GM15510 (cell line): ENCODE measurements around the gene RNF144B.

Experiments
- POLR2A ChIP-seq: IDR thresholded peaks from 3 replicates; pipeline ENCODE4 v1.6.1; 2011; ENCODE audit warnings: borderline replicate concordance; ENCODE audit not compliant: insufficient read length; ENCODE audit errors: extremely low read depth

Gene RNF144B

DNA sequence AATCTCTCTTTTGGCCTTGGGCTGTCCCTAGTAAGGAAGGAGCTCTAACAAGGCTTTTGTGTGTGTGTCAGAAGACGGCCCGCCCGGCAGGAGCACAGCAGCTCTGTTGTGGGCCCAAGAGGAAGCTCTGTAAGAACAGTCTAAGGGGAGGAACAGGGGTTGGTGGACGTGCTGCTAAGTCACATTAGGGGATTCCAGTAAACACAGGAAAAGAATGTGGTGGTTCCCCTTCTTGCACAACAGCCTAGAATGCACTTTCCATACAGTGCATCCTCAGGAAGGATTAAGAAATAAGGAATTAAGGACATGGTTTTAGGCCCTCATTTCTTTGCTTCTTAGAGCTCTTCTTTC, 114.5 kb downstream of the RNF144B start:
- no peak for TF ChIP-seq POLR2A

GRCh38 chr6:18503206-18503592, 116.0 kb downstream of the RNF144B start:
- no peak for TF ChIP-seq POLR2A

GRCh38 chr6:18503593-18504231, 116.6 kb downstream of the RNF144B start:
- no peak for TF ChIP-seq POLR2A

DNA sequence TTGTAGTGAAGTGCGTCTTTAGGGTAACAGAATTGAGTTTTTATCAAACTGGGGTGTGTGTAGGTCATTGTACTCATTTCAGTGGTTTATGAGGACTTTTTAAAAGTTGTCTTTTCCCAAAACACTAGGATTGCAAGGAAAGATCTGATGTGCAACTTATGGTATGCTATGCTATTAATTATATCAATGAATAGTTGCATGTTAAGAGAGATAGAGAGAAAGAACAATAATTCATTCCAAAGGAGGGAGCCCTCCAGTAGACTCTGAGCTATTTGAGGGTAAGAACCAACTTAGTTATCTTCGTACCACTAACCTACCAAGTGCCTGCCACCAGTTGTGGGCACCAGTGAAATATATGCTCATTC, 117.1 kb downstream of the RNF144B start:
- no peak for TF ChIP-seq POLR2A

DNA sequence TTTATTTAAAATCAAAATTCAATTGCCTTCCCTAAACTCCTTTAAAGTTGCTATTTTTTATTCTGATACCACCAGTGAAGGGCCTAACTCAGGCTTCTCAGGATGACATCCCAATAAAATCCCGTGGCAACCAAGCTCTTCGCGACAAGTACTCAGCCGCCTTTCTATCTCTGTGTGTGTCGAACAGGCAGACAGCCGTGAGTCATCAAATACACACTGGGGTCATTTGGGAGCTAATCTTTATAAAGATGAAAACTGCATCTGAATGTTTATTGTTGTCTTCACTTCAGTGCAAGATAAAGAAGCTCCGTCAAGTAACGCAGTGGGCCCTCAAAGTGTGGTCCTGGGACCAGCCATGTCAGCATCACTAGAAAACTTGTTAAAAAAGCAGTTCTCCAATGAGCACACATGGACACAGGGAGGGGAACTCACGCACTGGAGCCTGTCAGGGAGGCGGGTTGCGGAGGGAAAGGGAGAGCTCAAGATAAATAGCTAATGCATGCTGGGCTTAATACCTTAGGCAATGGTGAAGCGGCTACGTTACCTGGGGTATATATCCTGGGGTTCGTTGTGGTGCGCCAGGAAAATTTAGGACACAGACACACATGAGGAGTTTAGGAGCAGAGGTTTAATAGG, 119.3 kb downstream of the RNF144B start:
- TF ChIP-seq POLR2A, result no peak

DNA sequence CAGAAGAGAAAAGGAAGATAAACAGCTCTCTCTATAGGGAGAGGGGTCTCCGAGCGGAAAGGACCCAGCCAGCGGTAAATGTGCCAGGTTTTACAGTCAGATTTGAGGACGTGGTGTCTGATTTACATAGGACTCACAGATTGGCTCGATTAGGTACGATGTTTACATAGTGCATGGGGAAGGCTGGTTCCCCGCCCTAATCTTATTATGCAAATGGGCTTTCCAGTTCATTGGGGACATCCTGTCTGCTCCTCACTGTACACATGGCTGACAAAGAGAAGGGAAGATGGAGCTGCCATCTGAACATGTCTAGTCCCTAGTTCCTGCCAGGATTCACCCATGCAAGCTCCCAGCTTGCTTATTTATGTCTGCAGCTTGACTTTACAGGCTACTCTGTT, 119.9 kb downstream of the RNF144B start:
- TF ChIP-seq POLR2A, result no peak

DNA sequence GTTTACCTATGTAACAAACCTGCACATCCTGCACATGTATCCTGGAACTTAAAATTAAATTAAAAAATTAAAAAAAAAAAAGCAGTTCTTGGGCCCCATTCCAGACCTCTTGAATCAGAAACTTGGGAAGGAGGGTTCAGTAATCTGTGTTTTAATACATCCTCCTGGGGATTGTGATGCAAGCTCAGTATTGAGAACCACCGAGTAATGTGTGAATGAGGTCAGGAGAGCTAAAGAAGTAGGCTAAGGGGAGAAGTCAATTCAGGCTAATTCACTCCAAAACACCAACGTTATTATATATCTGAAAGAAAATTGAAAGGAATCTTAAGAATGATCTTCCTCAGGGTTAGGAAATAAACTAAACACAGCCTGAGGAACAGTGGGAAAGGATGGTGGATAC, 120.4 kb downstream of the RNF144B start:
- TF ChIP-seq POLR2A, result no peak

DNA sequence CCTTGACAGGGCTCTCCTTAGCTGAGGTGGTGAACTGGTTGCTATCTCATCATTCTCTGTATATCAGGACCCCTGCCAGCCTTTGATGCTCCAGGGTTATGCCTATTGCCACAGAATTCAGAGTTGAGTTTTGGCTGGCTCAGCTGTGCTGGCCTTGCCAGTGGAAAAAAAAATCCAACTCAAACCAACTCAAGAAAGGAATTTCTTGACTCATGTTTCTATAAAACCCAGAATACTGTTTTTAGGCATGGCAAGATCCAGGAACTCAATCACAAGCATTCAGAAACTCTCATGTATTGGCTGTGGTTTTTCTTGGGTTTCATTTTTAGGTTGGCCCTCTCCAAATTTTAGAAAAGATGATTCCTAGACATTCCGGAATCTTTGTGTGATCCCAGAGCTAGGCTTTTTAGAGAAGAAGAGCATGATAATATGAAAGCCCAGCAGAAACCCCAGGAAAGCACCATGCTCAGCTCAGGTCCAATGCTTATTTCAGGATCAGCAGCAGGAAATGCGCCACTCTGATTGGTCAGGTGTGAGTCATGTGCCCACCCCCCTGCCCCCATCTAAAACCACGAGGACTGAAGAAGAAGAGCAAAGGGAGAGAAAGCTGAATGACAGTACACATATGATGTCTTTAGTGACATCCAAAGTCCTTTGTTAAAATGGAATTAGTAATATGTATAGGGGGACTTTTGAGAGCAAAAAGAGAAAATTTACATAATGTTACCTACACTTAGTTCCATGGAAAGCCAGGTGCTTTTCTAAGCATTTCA, 122.9 kb downstream of the RNF144B start:
- TF ChIP-seq POLR2A, result no peak

DNA sequence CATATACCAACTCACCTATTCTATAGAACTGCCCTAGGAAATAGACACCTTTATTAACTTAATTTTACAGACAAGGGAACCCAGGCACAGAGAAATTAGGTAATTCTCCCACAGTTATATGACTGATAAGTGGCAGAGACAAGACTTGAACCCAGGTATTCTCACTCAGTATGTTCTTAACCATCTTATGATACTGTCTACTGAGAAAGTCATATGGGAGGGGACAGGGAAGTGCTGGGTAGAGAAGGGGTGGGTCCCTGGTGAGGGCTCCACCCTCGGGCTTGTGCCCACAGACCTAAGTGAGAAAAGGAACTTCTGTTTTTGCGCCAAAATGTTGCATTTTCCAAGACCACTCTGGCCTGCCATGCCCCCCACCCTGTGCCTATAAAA, 123.5 kb downstream of the RNF144B start:
- no peak for TF ChIP-seq POLR2A

GRCh38 chr6:18511211-18511610, 124.1 kb downstream of the RNF144B start:
- TF ChIP-seq POLR2A, result no peak

GRCh38 chr6:18513253-18513798, 126.2 kb downstream of the RNF144B start:
- no peak for TF ChIP-seq POLR2A

GRCh38 chr6:18514180-18514579, 127.0 kb downstream of the RNF144B start:
- no peak for TF ChIP-seq POLR2A

GRCh38 chr6:18515767-18516166, 128.6 kb downstream of the RNF144B start:
- TF ChIP-seq POLR2A, result no peak
